Mammary epithelial cell (primary cell): ENCODE data around the gene NOX1.

ENCODE experiments used
- EZH2 ChIP-seq: IDR thresholded peaks from 2 replicates; pipeline ENCODE4 v1.6.1; 2012; ENCODE audit warnings: low read length, inconsistent platforms, borderline replicate concordance
- TF ChIP-seq, protein P1 (sequence below), 2 donors: IDR thresholded peaks in 1 of 2; conservative IDR thresholded peaks in 1 of 2; 2 replicates each; pipeline ENCODE4 v1.5.1; 2011 to 2012; ENCODE audit warnings: inconsistent platforms in 2 of 2, low read length in 2 of 2, mild to moderate bottlenecking in 2 of 2, control low read depth in 1 of 2, low read depth in 1 of 2; ENCODE audit not compliant: insufficient read depth in 1 of 2; ENCODE audit errors: extremely low read depth in 1 of 2

DNA sequence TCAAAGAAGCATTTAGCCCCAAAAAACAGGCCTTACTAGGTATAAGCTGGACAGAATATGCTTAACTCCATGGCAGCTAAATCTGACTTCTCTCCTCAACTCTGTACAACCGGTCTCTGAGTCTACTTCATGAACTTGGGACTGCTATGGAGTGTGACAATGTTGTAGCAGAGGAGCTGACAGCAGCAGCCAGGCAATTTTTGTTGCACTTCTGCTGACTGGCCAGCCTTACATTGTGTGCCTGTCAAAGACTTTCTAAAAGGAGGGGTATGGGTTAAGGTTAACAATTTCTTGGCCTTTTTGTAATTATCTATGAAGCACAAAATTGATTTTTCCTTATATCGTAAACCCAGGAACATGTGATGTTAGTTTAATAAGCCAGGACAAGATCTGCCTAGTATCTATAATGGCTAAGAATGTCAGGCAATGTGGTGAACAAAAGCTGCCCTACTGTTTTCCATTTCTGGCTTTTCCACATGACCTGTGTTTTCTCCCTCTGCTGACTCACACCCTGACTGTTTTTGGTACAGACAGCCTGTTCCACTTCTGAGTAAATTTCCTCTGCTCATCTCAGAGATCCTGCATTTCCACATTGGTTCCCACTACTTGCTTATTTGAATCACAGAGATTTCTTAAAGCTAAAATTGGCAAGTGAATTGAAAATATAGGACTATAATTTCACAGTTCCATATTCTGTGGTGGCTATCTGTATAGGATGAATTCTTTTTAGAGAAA, 9.3 kb downstream of the NOX1 start:
- TF ChIP-seq EZH2 = no peak
- TF ChIP-seq, protein P1, sequence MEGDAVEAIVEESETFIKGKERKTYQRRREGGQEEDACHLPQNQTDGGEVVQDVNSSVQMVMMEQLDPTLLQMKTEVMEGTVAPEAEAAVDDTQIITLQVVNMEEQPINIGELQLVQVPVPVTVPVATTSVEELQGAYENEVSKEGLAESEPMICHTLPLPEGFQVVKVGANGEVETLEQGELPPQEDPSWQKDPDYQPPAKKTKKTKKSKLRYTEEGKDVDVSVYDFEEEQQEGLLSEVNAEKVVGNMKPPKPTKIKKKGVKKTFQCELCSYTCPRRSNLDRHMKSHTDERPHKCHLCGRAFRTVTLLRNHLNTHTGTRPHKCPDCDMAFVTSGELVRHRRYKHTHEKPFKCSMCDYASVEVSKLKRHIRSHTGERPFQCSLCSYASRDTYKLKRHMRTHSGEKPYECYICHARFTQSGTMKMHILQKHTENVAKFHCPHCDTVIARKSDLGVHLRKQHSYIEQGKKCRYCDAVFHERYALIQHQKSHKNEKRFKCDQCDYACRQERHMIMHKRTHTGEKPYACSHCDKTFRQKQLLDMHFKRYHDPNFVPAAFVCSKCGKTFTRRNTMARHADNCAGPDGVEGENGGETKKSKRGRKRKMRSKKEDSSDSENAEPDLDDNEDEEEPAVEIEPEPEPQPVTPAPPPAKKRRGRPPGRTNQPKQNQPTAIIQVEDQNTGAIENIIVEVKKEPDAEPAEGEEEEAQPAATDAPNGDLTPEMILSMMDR (conservative IDR thresholded peaks at IDR 0.05 in 1 of 2, IDR thresholded peaks at IDR 0.05 in 1 of 2; ENCODE audit: extremely low read depth in 1 of 2, insufficient read depth in 1 of 2, low read depth in 1 of 2, low read length in 2 of 2) = no peak
